ENCODE data around the gene PELI2.

PELI2 gene

GRCh38 chr14:56224691-56225681 lies 106.8 kb downstream of the PELI2 start:
- Histone ChIP-seq H3K27ac (ENCODE audit: extremely low read depth, low read depth, low read length) (no peak overlapping the region), H3K9me3 (ENCODE audit: control insufficient read depth, insufficient read depth, low read depth, low read length) (no peaks in the 10 kb centered on the region), H3K4me3 (ENCODE audit: low read depth, low read length) (no peak overlapping the region), H3K4me1 (ENCODE audit: control insufficient read depth, insufficient read depth, low read length) (peaks cover 7% of the 10 kb centered on the region; the same call in 1 of the 2 replicates), H3K36me3 (ENCODE audit: control insufficient read depth in 2 of 2, insufficient read depth in 1 of 2, low read length in 2 of 2) (no peaks in the 10 kb centered on the region)
- ChIA-PET POLR2A (no interaction called here), CTCF (no interaction called here)
- TF ChIP-seq MYNN (tag by site-specific recombination; IDR thresholded peaks at IDR 0.05; ENCODE audit: borderline replicate concordance): no peak
- TF ChIP-seq ATF2 (tag by site-specific recombination; IDR thresholded peaks at IDR 0.05; ENCODE audit: low read depth): no peak
- TF ChIP-seq ZNF274 (IDR thresholded peaks at IDR 0.05; ENCODE audit: low read length): no peak
- no peak for TF ChIP-seq ZNF274 (tag by site-specific recombination; IDR thresholded peaks at IDR 0.05; ENCODE audit: borderline replicate concordance)
- no peak for TF ChIP-seq EGR2 (tag by site-specific recombination; IDR thresholded peaks at IDR 0.05; ENCODE audit: low read depth)
- no peak for TF ChIP-seq ZNF292 (tag by site-specific recombination; IDR thresholded peaks at IDR 0.05; ENCODE audit: borderline replicate concordance, low read depth)
- no peak for TF ChIP-seq ZNF776 (tag by site-specific recombination; IDR thresholded peaks at IDR 0.05; ENCODE audit: borderline replicate concordance)
- TF ChIP-seq BCL6B (tag by site-specific recombination; IDR thresholded peaks at IDR 0.05): no peak
- TF ChIP-seq ZBTB1 (tag by site-specific recombination; IDR thresholded peaks at IDR 0.05): no peak
- no peak for TF ChIP-seq SALL2 (tag by site-specific recombination; IDR thresholded peaks at IDR 0.05; ENCODE audit: borderline replicate concordance)
- no peak for TF ChIP-seq MEIS1 (CRISPR knock-in tag; IDR thresholded peaks at IDR 0.05; ENCODE audit: borderline replicate concordance)
- no peak for TF ChIP-seq ZNF239 (tag by site-specific recombination; IDR thresholded peaks at IDR 0.05)
- TF ChIP-seq PRDM10 (tag by site-specific recombination; IDR thresholded peaks at IDR 0.05): no peak
- no peak for TF ChIP-seq ZNF610 (tag by site-specific recombination; IDR thresholded peaks at IDR 0.05; ENCODE audit: borderline replicate concordance)
- TF ChIP-seq PRDM6 (tag by site-specific recombination; IDR thresholded peaks at IDR 0.05): peak; percentile 66
- 0 out of 2 replicates have a peak, but pooled peaks have one; percentile 20 for TF ChIP-seq TRIM28 (IDR thresholded peaks at IDR 0.05; ENCODE audit: borderline replicate concordance, low read length)
- TF ChIP-seq PRDM1 (tag by site-specific recombination; IDR thresholded peaks at IDR 0.05): no peak
- no peak for TF ChIP-seq ZNF600 (tag by site-specific recombination; IDR thresholded peaks at IDR 0.05)
